Nephron (organoid): ENCODE results near the gene C4B.

Source experiments
- H3K27ac Mint-ChIP-seq, 3 experiments: 2 replicates each; pipeline ENCODE4 v1.8.0; 2020; ENCODE audit warnings: mixed read lengths in 3 of 3, mild to moderate bottlenecking in 2 of 3, moderate library complexity in 1 of 3
- H3K27me3 Mint-ChIP-seq: 2 replicates; pipeline ENCODE4 v1.8.0; 2021; ENCODE audit warnings: low read depth, mild to moderate bottlenecking, moderate library complexity, mixed read lengths
- H3K36me3 Mint-ChIP-seq: 2 replicates; pipeline ENCODE4 v1.8.0; 2020; ENCODE audit warnings: low read depth, mixed read lengths
- H3K4me1 Mint-ChIP-seq: 2 replicates; pipeline ENCODE4 v1.8.0; 2020; ENCODE audit warnings: mixed read lengths
- H3K4me3 Mint-ChIP-seq, 3 experiments: 2 replicates each; pipeline ENCODE4 v1.8.0; 2020; ENCODE audit warnings: mild to moderate bottlenecking in 3 of 3, mixed read lengths in 3 of 3, moderate library complexity in 2 of 3
- H3K9me3 Mint-ChIP-seq: 2 replicates; pipeline ENCODE4 v1.8.0; 2020; ENCODE audit warnings: mixed read lengths
- TF ChIP-seq, protein P1 (sequence below), 3 experiments: fragments of 200-600 bp; sonication (generic); IDR thresholded peaks; one replicate each; pipeline ENCODE4 v1.5.0; 2021; ENCODE audit warnings: antibody characterized with exemption in 3 of 3; ENCODE audit not compliant: unreplicated experiment in 3 of 3

The C4B gene

DNA sequence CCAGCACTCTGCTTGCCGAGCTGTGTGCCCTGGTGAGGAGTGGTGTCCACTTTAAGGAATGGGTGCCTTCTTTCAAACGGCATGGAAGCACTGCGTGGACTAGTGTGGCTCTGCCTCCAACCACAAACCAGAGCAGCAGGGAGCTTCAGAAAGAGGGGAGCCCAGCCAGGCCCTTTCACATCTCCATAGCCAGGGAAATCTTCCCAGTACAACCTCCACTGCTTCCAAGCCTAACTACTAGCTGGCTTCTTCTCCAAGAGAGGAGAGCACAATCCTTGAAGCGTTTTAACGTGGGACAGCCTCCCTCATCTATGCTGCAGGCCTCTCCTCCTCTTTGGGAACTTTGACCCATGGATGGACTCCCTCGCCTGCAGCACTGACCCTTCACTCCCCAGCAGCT is 67.9 kb downstream of the C4B start:
- no peak overlapping the region for H3K4me3 Mint-ChIP-seq
- peaks cover 27% of the 10 kb centered on the region for H3K27me3 Mint-ChIP-seq
- TF ChIP-seq, protein P1, sequence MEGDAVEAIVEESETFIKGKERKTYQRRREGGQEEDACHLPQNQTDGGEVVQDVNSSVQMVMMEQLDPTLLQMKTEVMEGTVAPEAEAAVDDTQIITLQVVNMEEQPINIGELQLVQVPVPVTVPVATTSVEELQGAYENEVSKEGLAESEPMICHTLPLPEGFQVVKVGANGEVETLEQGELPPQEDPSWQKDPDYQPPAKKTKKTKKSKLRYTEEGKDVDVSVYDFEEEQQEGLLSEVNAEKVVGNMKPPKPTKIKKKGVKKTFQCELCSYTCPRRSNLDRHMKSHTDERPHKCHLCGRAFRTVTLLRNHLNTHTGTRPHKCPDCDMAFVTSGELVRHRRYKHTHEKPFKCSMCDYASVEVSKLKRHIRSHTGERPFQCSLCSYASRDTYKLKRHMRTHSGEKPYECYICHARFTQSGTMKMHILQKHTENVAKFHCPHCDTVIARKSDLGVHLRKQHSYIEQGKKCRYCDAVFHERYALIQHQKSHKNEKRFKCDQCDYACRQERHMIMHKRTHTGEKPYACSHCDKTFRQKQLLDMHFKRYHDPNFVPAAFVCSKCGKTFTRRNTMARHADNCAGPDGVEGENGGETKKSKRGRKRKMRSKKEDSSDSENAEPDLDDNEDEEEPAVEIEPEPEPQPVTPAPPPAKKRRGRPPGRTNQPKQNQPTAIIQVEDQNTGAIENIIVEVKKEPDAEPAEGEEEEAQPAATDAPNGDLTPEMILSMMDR (IDR thresholded peaks at IDR 0.05; ENCODE audit: unreplicated experiment in 3 of 3): no peak
- H3K9me3 Mint-ChIP-seq: no peaks in the 10 kb centered on the region
- H3K36me3 Mint-ChIP-seq: no peaks in the 10 kb centered on the region
- H3K27ac Mint-ChIP-seq: peak overlapping the region; percentile 42 to 79 (median 62)
- H3K4me1 Mint-ChIP-seq: peaks cover 50% of the 10 kb centered on the region

DNA sequence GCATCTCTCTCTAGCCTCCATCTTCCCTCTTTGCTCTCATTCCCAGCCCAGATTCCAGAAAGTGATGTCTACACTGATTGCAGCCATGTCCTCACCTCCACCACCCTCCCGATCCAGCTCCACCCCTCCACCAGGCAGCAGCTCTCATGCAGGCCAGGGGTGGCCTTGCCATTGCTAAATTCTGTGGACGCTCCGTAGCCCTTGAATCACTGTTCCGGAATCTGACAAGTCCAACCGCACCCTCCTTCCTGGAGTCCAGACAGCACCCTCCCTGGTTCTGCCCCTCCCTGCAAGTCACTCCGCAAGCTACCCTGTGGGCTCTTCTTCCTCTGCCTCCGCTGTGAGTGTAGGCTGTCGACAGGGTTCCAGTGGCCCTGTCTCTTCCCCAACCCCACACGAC is 68.3 kb downstream of the C4B start:
- Mint-ChIP-seq H3K4me3 (no peak overlapping the region), H3K27ac (peak overlapping the region in 2 of 3 experiments; percentile 42 to 79), H3K9me3 (no peaks in the 10 kb centered on the region), H3K27me3 (peaks cover 24% of the 10 kb centered on the region), H3K36me3 (no peaks in the 10 kb centered on the region), H3K4me1 (peaks cover 49% of the 10 kb centered on the region)
- TF ChIP-seq, protein P1 (IDR thresholded peaks at IDR 0.05; ENCODE audit: unreplicated experiment in 3 of 3): no peak

DNA sequence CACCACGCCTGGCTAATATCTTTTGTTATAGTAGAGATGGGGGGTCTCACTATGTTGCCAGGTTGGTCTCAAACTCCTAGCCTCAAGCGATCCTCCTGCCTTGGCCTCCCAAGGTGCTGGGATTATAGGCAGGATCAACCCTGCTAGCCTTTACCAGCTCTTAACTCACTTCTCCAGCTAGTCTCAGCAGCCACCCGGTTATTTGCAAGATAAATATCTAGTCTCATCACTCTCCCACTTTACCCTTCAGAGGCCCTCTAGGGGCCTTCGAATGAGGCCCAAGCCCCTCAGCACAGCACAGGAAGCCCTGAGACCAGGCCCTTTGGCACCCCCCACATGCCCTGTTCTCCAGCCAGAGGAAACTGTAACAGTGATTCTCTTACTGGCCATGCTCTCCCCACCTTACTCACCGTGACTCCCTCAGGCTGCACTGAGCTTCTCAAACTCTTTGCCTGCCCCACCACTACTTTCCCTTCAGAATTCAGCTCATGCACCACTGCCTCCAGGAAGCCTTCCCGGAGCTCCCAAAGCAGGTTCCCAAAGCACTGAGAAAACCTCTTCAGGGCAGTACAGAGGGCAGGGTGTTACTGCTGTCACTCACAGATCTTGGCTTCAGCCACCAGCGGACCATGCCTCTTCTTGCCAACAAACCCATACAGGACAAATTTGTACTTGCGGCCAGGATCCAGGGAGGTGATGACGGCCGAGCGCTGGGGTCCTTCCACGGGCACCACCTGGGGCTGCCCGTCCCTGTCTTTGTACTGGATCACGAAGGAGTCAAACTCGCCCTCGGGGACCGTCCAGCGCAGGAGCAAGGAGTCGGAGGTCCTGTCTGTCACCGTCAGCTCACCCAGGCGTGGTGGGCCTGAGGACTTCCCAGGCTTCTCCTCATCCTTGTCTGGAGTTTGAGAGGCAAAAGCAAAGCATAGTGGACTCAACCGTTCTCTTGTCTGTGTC is 69.5 kb downstream of the C4B start:
- Mint-ChIP-seq H3K4me1 (peaks cover 49% of the 10 kb centered on the region), H3K4me3 (no peak overlapping the region), H3K36me3 (no peaks in the 10 kb centered on the region), H3K9me3 (no peaks in the 10 kb centered on the region), H3K27ac (peak overlapping the region in 2 of 3 experiments; percentile 54 to 79), H3K27me3 (peaks cover 28% of the 10 kb centered on the region)
- TF ChIP-seq, protein P1 (IDR thresholded peaks at IDR 0.05; ENCODE audit: unreplicated experiment in 3 of 3): no peak

DNA sequence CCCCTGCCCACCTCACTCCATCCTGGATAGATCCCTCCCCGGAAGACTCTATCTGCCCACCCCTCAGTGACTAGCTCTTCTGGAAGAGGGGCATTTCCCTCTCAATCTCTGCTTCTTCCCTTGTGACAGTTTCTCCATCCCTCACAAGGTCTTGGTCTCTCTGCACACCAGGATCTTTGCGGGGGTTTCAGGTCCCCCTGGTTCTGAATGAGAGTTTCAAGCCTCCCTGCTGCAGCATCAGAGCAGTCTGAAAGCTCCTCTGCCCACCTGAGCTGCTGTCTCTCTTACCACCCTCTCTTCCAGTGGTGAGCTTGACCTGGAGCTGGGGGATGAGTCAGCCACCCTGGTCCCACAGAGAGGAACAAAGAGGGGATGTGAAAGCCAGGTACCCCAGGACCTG is 70.2 kb downstream of the C4B start:
- Mint-ChIP-seq H3K27ac (peak overlapping the region in 2 of 3 experiments; percentile 40 to 79), H3K9me3 (no peaks in the 10 kb centered on the region), H3K36me3 (no peaks in the 10 kb centered on the region), H3K27me3 (peaks cover 28% of the 10 kb centered on the region), H3K4me3 (no peak overlapping the region), H3K4me1 (peaks cover 42% of the 10 kb centered on the region)
- TF ChIP-seq, protein P1 (IDR thresholded peaks at IDR 0.05; ENCODE audit: unreplicated experiment in 3 of 3): no peak
